Thyroid gland (tissue), 4 donors: ENCODE measurements around the gene SEL1L2. TPM values are rescaled to one million over a fixed set of nuclear protein-coding genes. Genes with fewer than 3 reads are reported as not detected.

Experiments
- DNase-seq, 2 donors: peaks; one replicate each; pipeline ENCODE4 v3.0.0-alpha.2; 2019
- H3K27ac ChIP-seq, 3 donors: fragments of 200-600 bp; sonication (generic); 1 replicate in 2 of 3; 2 replicates in 1 of 3; pipeline ENCODE4 v1.5.1; 2016 to 2019; ENCODE audit warnings: mild to moderate bottlenecking in 1 of 3, moderate library complexity in 1 of 3
- H3K27me3 ChIP-seq: fragments of 200-600 bp; sonication (generic); one replicate; pipeline ENCODE4 v1.5.1; 2019
- H3K36me3 ChIP-seq, 2 donors: fragments of 200-600 bp; sonication (generic); one replicate each; pipeline ENCODE4 v1.5.1; 2016 to 2019
- H3K4me1 ChIP-seq, 2 donors: fragments of 200-600 bp; sonication (generic); one replicate each; pipeline ENCODE4 v1.5.1; 2017 to 2019
- H3K4me3 ChIP-seq, 3 donors: fragments of 200-600 bp; sonication (generic); replicated peaks in 1 of 3; 1 replicate in 2 of 3; 2 replicates in 1 of 3; pipeline ENCODE4 v1.5.1; 2016; ENCODE audit warnings: mild to moderate bottlenecking in 1 of 3
- H3K9me3 ChIP-seq: fragments of 200-600 bp; sonication (generic); one replicate; pipeline ENCODE4 v1.5.1; 2017
- CTCF ChIP-seq, 6 experiments: fragments of 200-600 bp in 3 of 6; fragments of 450-650 bp in 3 of 6; sonication (generic) in 3 of 6; IDR thresholded peaks; one replicate each; pipeline ENCODE4 v1.5.1; 2016 to 2019; ENCODE audit warnings: antibody characterized with exemption in 6 of 6, mild to moderate bottlenecking in 2 of 6, inconsistent platforms in 1 of 6, moderate library complexity in 1 of 6
- POLR2A ChIP-seq, 2 donors: fragments of 450-650 bp; IDR thresholded peaks; one replicate each; pipeline ENCODE4 v1.6.1; 2017; ENCODE audit warnings: antibody characterized with exemption in 2 of 2, mild to moderate bottlenecking in 2 of 2, moderate library complexity in 1 of 2
- WGBS, 2 donors: methylation state at CpG; one replicate each; pipeline ENCODE4 v1.1.5; 2017; 5-methylcytosine and 5-hydroxymethylcytosine counted together
- intact Hi-C: fragments of 100-400 bp; cut with DNase I; formaldehyde crosslinking; loops from one replicate; pipeline ENCODE4 v1.15.1; 2023
- total RNA-seq, 4 donors: library from RNA; depleted of rRNA; stranded (reverse); fragments of >200 nt; gene quantifications; one replicate each; pipeline ENCODE4 v1.2.3, GENCODE V29; 2016

SEL1L2 gene
- total RNA-seq, 4 donors from 2014 or later, result not detected

GRCh38 chr20:13922241-13922640 lies 68.2 kb downstream of the SEL1L2 start:
- no peak for TF ChIP-seq CTCF (IDR thresholded peaks at IDR 0.05)
- WGBS, 2 donors, result 73 to 78% methylated on average over 5 of the region's 5 CpGs
- intact Hi-C loops, result no loop called here

GRCh38 chr20:13915284-13915683 lies 75.1 kb downstream of the SEL1L2 start:
- H3K36me3 ChIP-seq, result no peaks in the 10 kb centered on the region
- H3K4me3 ChIP-seq, result no peak overlapping the region
- no peaks in the 10 kb centered on the region for H3K4me1 ChIP-seq
- 63 to 80% methylated on average over 3 of the region's 3 CpGs for WGBS, 2 donors
- no peak for DNase-seq
- no peak for TF ChIP-seq CTCF (IDR thresholded peaks at IDR 0.05)
- no peak for TF ChIP-seq POLR2A (IDR thresholded peaks at IDR 0.05)
- H3K9me3 ChIP-seq, result no peaks in the 10 kb centered on the region
- no peak overlapping the region for H3K27ac ChIP-seq
- H3K27me3 ChIP-seq, result no peaks in the 10 kb centered on the region
- intact Hi-C loops, result no loop called here

More at GRCh38 chr20:13922241-13922640, 68.2 kb downstream of the SEL1L2 start:
- Histone ChIP-seq H3K36me3 (no peaks in the 10 kb centered on the region), H3K27ac (no peak overlapping the region), H3K9me3 (no peaks in the 10 kb centered on the region), H3K27me3 (no peaks in the 10 kb centered on the region), H3K4me3 (no peak overlapping the region), H3K4me1 (no peaks in the 10 kb centered on the region)
- DNase-seq, result no peak

GRCh38 chr20:13913572-13913971 lies 76.8 kb downstream of the SEL1L2 start:
- no peaks in the 10 kb centered on the region for H3K9me3 ChIP-seq
- H3K36me3 ChIP-seq, result no peaks in the 10 kb centered on the region
- no peak overlapping the region for H3K27ac ChIP-seq
- H3K27me3 ChIP-seq, result no peaks in the 10 kb centered on the region
- H3K4me3 ChIP-seq, result no peak overlapping the region
- intact Hi-C loops, result no loop called here
- DNase-seq, result no peak
- TF ChIP-seq POLR2A (IDR thresholded peaks at IDR 0.05), result no peak
- no peak for TF ChIP-seq CTCF (IDR thresholded peaks at IDR 0.05)
- H3K4me1 ChIP-seq, result no peaks in the 10 kb centered on the region
- 64 to 69% methylated on average over 4 of the region's 4 CpGs for WGBS, 2 donors

- intact Hi-C loops, result no loop called here
- TF ChIP-seq POLR2A (IDR thresholded peaks at IDR 0.05) (no peak), CTCF (IDR thresholded peaks at IDR 0.05) (no peak)
- H3K4me1 ChIP-seq, result no peaks in the 10 kb centered on the region
- H3K36me3 ChIP-seq, result no peaks in the 10 kb centered on the region
- no peak for DNase-seq
- no peaks in the 10 kb centered on the region for H3K27me3 ChIP-seq
- 81 to 86% methylated on average over 1 of the region's 1 CpG for WGBS, 2 donors
- no peak overlapping the region for H3K4me3 ChIP-seq
- H3K27ac ChIP-seq, result no peak overlapping the region
- H3K9me3 ChIP-seq, result no peaks in the 10 kb centered on the region
These were observed 77.3 kb downstream of the SEL1L2 start for GRCh38 chr20:13913131-13913530.

GRCh38 chr20:13910492-13910891 lies 79.9 kb downstream of the SEL1L2 start:
- no peaks in the 10 kb centered on the region for H3K27me3 ChIP-seq
- H3K27ac ChIP-seq, result no peak overlapping the region
- no peak overlapping the region for H3K4me3 ChIP-seq
- WGBS, 2 donors, result 61 to 82% methylated on average over 1 of the region's 1 CpG
- H3K4me1 ChIP-seq, result no peaks in the 10 kb centered on the region
- DNase-seq, result no peak
- no peaks in the 10 kb centered on the region for H3K9me3 ChIP-seq
- H3K36me3 ChIP-seq, result no peaks in the 10 kb centered on the region
- TF ChIP-seq POLR2A (IDR thresholded peaks at IDR 0.05) (no peak), CTCF (IDR thresholded peaks at IDR 0.05) (no peak)
- intact Hi-C loops, result no loop called here
